H1 (cell line): ENCODE measurements around the gene OGFOD1. TPM values are rescaled to one million over a fixed set of nuclear protein-coding genes. Genes with fewer than 3 reads are reported as not detected.

Experiments
- CTCF ChIA-PET: fragments of 300-600 bp; sonication (Branson Sonifier 250); formaldehyde crosslinking; loops from one replicate; lab custom pipeline; 2021; ENCODE audit not compliant: partially characterized antibody; lab: Charles Lee
- POLR2A ChIA-PET: fragments of 300-600 bp; sonication (Branson Sonifier 250); formaldehyde crosslinking; loops from one replicate; lab custom pipeline; 2021; ENCODE audit warnings: inconsistent platforms; ENCODE audit not compliant: partially characterized antibody; lab: Charles Lee
- DNase-seq, 2 experiments: peaks; one replicate each; pipeline versions ENCODE4 v3.0.0 to v3.0.0-alpha.2; 2010 to 2022; ENCODE audit warnings: low spot score in 2 of 2, low read depth in 1 of 2, mixed read lengths in 1 of 2
- FAIRE-seq: peaks from 2 replicates; lab custom pipeline; 2011; peaks lifted over from hg19 to GRCh38; lab: Jason Lieb, UNC
- H2AFZ ChIP-seq: 2 replicates; pipeline ENCODE4 v1.8.1; 2012; ENCODE audit warnings: low read length, inconsistent platforms
- H2AK5ac ChIP-seq: 2 replicates; pipeline ENCODE4 v1.6.1; 2013; ENCODE audit warnings: low read depth, low read length
- H2BK120ac ChIP-seq: replicated peaks from 2 replicates; pipeline ENCODE3; 2013; ENCODE audit warnings: low read depth, low read length, inconsistent platforms
- H2BK12ac ChIP-seq: 2 replicates; pipeline ENCODE4 v1.6.1; 2013; ENCODE audit warnings: low read depth, low read length
- H2BK15ac ChIP-seq: 2 replicates; pipeline ENCODE4 v1.6.1; 2013; ENCODE audit warnings: low read length
- H2BK20ac ChIP-seq: 2 replicates; pipeline ENCODE4 v1.6.1; 2013; ENCODE audit warnings: low read length
- H2BK5ac ChIP-seq: 2 replicates; pipeline ENCODE4 v1.6.1; 2013; ENCODE audit warnings: low read depth, low read length
- H3K14ac ChIP-seq: 2 replicates; pipeline ENCODE4 v1.6.1; 2013; ENCODE audit warnings: inconsistent platforms; ENCODE audit not compliant: insufficient read length
- H3K18ac ChIP-seq: 2 replicates; pipeline ENCODE4 v1.6.1; 2013; ENCODE audit warnings: low read length; ENCODE audit errors: extremely low read depth
- H3K23ac ChIP-seq: 2 replicates; pipeline ENCODE4 v1.6.1; 2013; ENCODE audit warnings: inconsistent platforms; ENCODE audit not compliant: insufficient read length
- H3K23me2 ChIP-seq: 2 replicates; pipeline ENCODE4 v1.6.1; 2013; ENCODE audit warnings: low read depth, low read length
- H3K27ac ChIP-seq: 2 replicates; pipeline ENCODE4 v1.6.1; 2011; ENCODE audit warnings: low read depth, low read length, inconsistent platforms
- H3K27me3 ChIP-seq, 4 experiments: replicated peaks in 1 of 4; 1 replicate in 1 of 4; 2 replicates in 3 of 4; pipeline versions ENCODE4 v1.6.1 to v1.8.1; 2011 to 2013; ENCODE audit warnings: low read length in 3 of 4, mild to moderate bottlenecking in 3 of 4, inconsistent platforms in 2 of 4, mixed read lengths in 2 of 4, moderate library complexity in 1 of 4; ENCODE audit not compliant: control insufficient read depth in 3 of 4, insufficient read depth in 3 of 4; ENCODE audit errors: extremely low read depth in 1 of 4
- H3K36me3 ChIP-seq, 4 experiments: 2 replicates each; pipeline versions ENCODE4 v1.6.1 to v1.8.1; 2011 to 2013; ENCODE audit warnings: mild to moderate bottlenecking in 4 of 4, low read length in 3 of 4, moderate library complexity in 2 of 4, control low read depth in 1 of 4, inconsistent platforms in 1 of 4; ENCODE audit not compliant: insufficient read depth in 4 of 4, control insufficient read depth in 2 of 4
- H3K4ac ChIP-seq: replicated peaks from 2 replicates; pipeline ENCODE3; 2013; ENCODE audit warnings: low read length, low read depth, mixed read lengths, inconsistent platforms; ENCODE audit not compliant: insufficient read length
- H3K4me1 ChIP-seq, 4 experiments: replicated peaks in 1 of 4; 1 replicate in 1 of 4; 2 replicates in 3 of 4; pipeline versions ENCODE4 v1.6.1 to v1.8.1; 2011 to 2013; ENCODE audit warnings: low read length in 3 of 4, inconsistent platforms in 2 of 4, mixed read lengths in 1 of 4; ENCODE audit not compliant: insufficient read depth in 4 of 4, control insufficient read depth in 3 of 4
- H3K4me2 ChIP-seq, 2 experiments: 2 replicates each; pipeline versions ENCODE4 v1.6.1 to v1.8.1; 2011 to 2013; ENCODE audit warnings: low read depth in 2 of 2, low read length in 2 of 2, control low read depth in 1 of 2, inconsistent platforms in 1 of 2, mild to moderate bottlenecking in 1 of 2; ENCODE audit not compliant: insufficient read depth in 1 of 2
- H3K4me3 ChIP-seq, 4 experiments: fragments of 200-600, 300-600 bp in 1 of 4; sonication (generic), shearing (Covaris generic), sonication (Bioruptor Twin) in 1 of 4; 2 replicates each; pipeline versions ENCODE4 v1.5.1 to v1.8.1; 2011 to 2016; ENCODE audit warnings: low read length in 4 of 4, low read depth in 3 of 4, control low read depth in 2 of 4, inconsistent platforms in 2 of 4, mild to moderate bottlenecking in 2 of 4, mixed read lengths in 1 of 4, moderate library complexity in 1 of 4; ENCODE audit not compliant: insufficient read depth in 2 of 4; ENCODE audit errors: extremely low read depth in 1 of 4
- H3K56ac ChIP-seq: replicated peaks from 2 replicates; pipeline ENCODE3; 2013; ENCODE audit warnings: low read depth, mild to moderate bottlenecking, mixed read lengths, low read length, inconsistent platforms; ENCODE audit not compliant: insufficient read length
- H3K79me1 ChIP-seq: 2 replicates; pipeline ENCODE4 v1.6.1; 2013; ENCODE audit warnings: low read depth, low read length, control low read depth
- H3K79me2 ChIP-seq, 2 experiments: 2 replicates each; pipeline versions ENCODE4 v1.6.1 to v1.8.1; 2012 to 2013; ENCODE audit warnings: low read length in 2 of 2, mild to moderate bottlenecking in 2 of 2, inconsistent platforms in 1 of 2; ENCODE audit not compliant: insufficient read depth in 2 of 2, control insufficient read depth in 1 of 2
- H3K9ac ChIP-seq, 4 experiments: replicated peaks in 1 of 4; 1 replicate in 1 of 4; 2 replicates in 3 of 4; pipeline versions ENCODE4 v1.6.1 to v1.8.1; 2011 to 2013; ENCODE audit warnings: low read depth in 3 of 4, low read length in 3 of 4, control low read depth in 2 of 4, mild to moderate bottlenecking in 2 of 4, moderate library complexity in 2 of 4, inconsistent platforms in 1 of 4; ENCODE audit errors: extremely low read depth in 1 of 4
- H3K9me3 ChIP-seq, 2 experiments: 2 replicates each; pipeline versions ENCODE4 v1.6.1 to v1.8.1; 2012 to 2013; ENCODE audit warnings: mild to moderate bottlenecking in 2 of 2, moderate library complexity in 2 of 2, control low read depth in 1 of 2, inconsistent platforms in 1 of 2, low read depth in 1 of 2, low read length in 1 of 2, mixed read lengths in 1 of 2; ENCODE audit not compliant: insufficient read depth in 2 of 2
- H4K20me1 ChIP-seq, 2 experiments: replicated peaks in 1 of 2; 2 replicates each; pipeline versions ENCODE3 to v1.8.1; 2011 to 2013; ENCODE audit warnings: inconsistent platforms in 2 of 2, low read length in 2 of 2, mild to moderate bottlenecking in 1 of 2; ENCODE audit not compliant: insufficient read depth in 2 of 2, control insufficient read depth in 1 of 2
- H4K5ac ChIP-seq: 2 replicates; pipeline ENCODE4 v1.6.1; 2013; ENCODE audit warnings: low read length, low read depth, mixed read lengths, inconsistent platforms; ENCODE audit not compliant: insufficient read length
- H4K8ac ChIP-seq: 2 replicates; pipeline ENCODE4 v1.8.0; 2013; ENCODE audit warnings: mild to moderate bottlenecking, moderate library complexity, low read length, inconsistent platforms; ENCODE audit not compliant: insufficient read depth; ENCODE audit errors: extremely low read depth
- H4K91ac ChIP-seq: replicated peaks from 2 replicates; pipeline ENCODE3; 2013; ENCODE audit warnings: low read length, mixed read lengths, inconsistent platforms; ENCODE audit not compliant: insufficient read length
- CBX8 ChIP-seq: fragments of 300-800, 300-1000 bp; sonication (generic); IDR thresholded peaks from 2 replicates; pipeline ENCODE4 v1.7.1; 2016; ENCODE audit warnings: low read depth, low read length, borderline replicate concordance
- EP300 ChIP-seq, 2 experiments: IDR thresholded peaks; 1 replicate in 1 of 2; 2 replicates in 1 of 2; pipeline ENCODE4 v1.6.1; 2011 to 2012; ENCODE audit warnings: low read depth in 2 of 2, low read length in 2 of 2, mild to moderate bottlenecking in 2 of 2, borderline replicate concordance in 1 of 2, inconsistent platforms in 1 of 2, moderate library complexity in 1 of 2
- EZH2 ChIP-seq: fragments of 200-600 bp; sonication (generic); IDR thresholded peaks from 2 replicates; pipeline ENCODE4 v1.7.1; 2012; ENCODE audit warnings: low read depth, mild to moderate bottlenecking, moderate library complexity, low read length, inconsistent platforms; ENCODE audit not compliant: severe bottlenecking
- GTF2F1 ChIP-seq: IDR thresholded peaks from 2 replicates; pipeline ENCODE4 v1.6.1; 2012; ENCODE audit warnings: low read depth, low read length, improper control_type of control experiment, borderline replicate concordance
- JUN ChIP-seq: IDR thresholded peaks from 2 replicates; pipeline ENCODE4 v1.6.1; 2011; ENCODE audit warnings: low read depth, mild to moderate bottlenecking, improper control_type of control experiment, low read length
- RXRA ChIP-seq: IDR thresholded peaks from 2 replicates; pipeline ENCODE4 v1.6.1; 2011; ENCODE audit warnings: low read depth, mild to moderate bottlenecking, low read length, moderate library complexity; ENCODE audit not compliant: insufficient read depth
- SIRT6 ChIP-seq: IDR thresholded peaks from one replicate; pipeline ENCODE4 v1.7.1; 2012; ENCODE audit warnings: low read length, inconsistent platforms
- SP4 ChIP-seq: IDR thresholded peaks from 2 replicates; pipeline ENCODE4 v1.6.1; 2012; ENCODE audit warnings: low read length, inconsistent platforms
- TBP ChIP-seq: IDR thresholded peaks from 2 replicates; pipeline ENCODE4 v1.6.1; 2011; ENCODE audit warnings: low read depth, low read length, improper control_type of control experiment
- WGBS, 2 experiments: shearing (Covaris generic) in 1 of 2; methylation state at CpG; one replicate each; pipeline versions ENCODE4 v1.1.6 to v1.1.7; 2013 to 2015; ENCODE audit warnings: low lambda C conversion rate in 2 of 2, mixed read lengths in 2 of 2, inconsistent platforms in 1 of 2, low coverage in 1 of 2, missing lambda C conversion rate in 1 of 2; ENCODE audit not compliant: insufficient replicate concordance in 2 of 2, insufficient coverage in 1 of 2, insufficient read length in 1 of 2; ENCODE audit errors: extremely low coverage in 1 of 2, missing lambda C conversion rate in 1 of 2; 5-methylcytosine and 5-hydroxymethylcytosine counted together
- polyA plus RNA-seq, 7 experiments: library from polyadenylated mRNA; depleted of rRNA in 3 of 7; stranded (reverse) in 5 of 7; unstranded in 2 of 7; fragments of >200 nt in 5 of 7; fragments of 200-250 nt in 2 of 7; gene quantifications; 1 replicate in 5 of 7; 2 replicates in 1 of 7; 4 replicates in 1 of 7; pipeline versions ENCODE4 v1.2.1 to v1.2.3, GENCODE V29; 2011 to 2013; ENCODE audit warnings: missing spikeins in 2 of 7, mixed read lengths in 2 of 7
- total RNA-seq: library from RNA; stranded (reverse); fragmentation: NEBNext Ultra II Directional; extraction: Animal tissue kit (Norgen Biotek cat#: 25700); gene quantifications from 2 replicates; pipeline ENCODE4 v1.2.1, GENCODE V29; 2021
- TF ChIP-seq, protein P1 (sequence below): IDR thresholded peaks from 2 replicates; pipeline ENCODE4 v1.6.1; 2011; ENCODE audit warnings: low read length, improper control_type of control experiment

The OGFOD1 gene
- total and polyA plus RNA-seq, 2 of the 8 experiments (the other 6 are each of a cell fraction or from before 2014, with no cell fraction given), result 24.6 to 61.4 TPM

DNA sequence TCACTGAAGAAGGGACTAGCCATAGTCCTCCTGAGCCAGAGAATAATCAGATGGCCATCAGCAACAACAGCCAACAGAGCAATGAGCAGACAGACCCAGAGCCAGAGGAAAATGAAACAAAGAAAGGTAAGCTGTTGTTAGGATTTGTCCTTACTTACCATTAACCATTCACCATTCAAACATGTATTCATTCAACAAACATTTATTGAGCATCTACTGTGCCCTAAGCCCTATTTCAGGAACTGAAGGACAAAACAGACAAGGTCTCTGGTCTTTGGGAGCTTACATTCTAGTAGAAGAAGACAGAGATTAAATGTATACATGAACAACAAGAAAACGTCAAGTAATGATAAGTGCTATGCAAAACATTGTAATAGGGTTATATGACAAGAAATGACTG lies 19.3 kb downstream of the OGFOD1 start:
- Histone ChIP-seq H3K4ac (no peak overlapping the region), H3K27ac (no peak overlapping the region), H2AFZ (no peak overlapping the region), H2BK120ac (no peak overlapping the region), H3K9me3 (no peaks in the 10 kb centered on the region), H3K14ac (no peak overlapping the region), H3K4me2 (no peak overlapping the region), H2AK5ac (no peak overlapping the region), H3K36me3 (peaks cover 27 to 87% (median 72%) of the 10 kb centered on the region in 4 experiments), H3K56ac (no peak overlapping the region), H3K27me3 (no peaks in the 10 kb centered on the region), H3K18ac (no peak overlapping the region), H2BK20ac (no peak overlapping the region), H4K20me1 (peaks cover 0 to 4% of the 10 kb centered on the region in 2 experiments), H3K23ac (no peak overlapping the region), H4K91ac (no peak overlapping the region), H2BK12ac (no peak overlapping the region), H3K23me2 (no peaks in the 10 kb centered on the region), H4K5ac (no peak overlapping the region), H4K8ac (no peak overlapping the region), H3K79me2 (no peaks in the 10 kb centered on the region), H3K4me3 (no peak overlapping the region), H3K79me1 (no peaks in the 10 kb centered on the region), H2BK15ac (no peak overlapping the region), H3K4me1 (no peaks in the 10 kb centered on the region), H2BK5ac (no peak overlapping the region), H3K9ac (no peak overlapping the region)
- DNase-seq, result no peak
- WGBS, 2 experiments, result 95% methylated on average over 1 of the region's 1 CpG; no CpG with 5 or more reads in 1 of the 2 experiments
- ChIA-PET CTCF (interaction anchor here (0.6 to 1.3 kb wide), 4 partner anchors 15 to 225 kb away, joined by 3 to 4 read pairs (median 3); no protein-coding TSS in a partner anchor), POLR2A (interaction anchor here (1.5 to 2.2 kb wide), 2 partner anchors 9 to 10 kb away, joined by 5 to 9 read pairs; no protein-coding TSS in a partner anchor)
- FAIRE-seq, result no peak
- TF ChIP-seq EZH2 (no peak), TBP (no peak), CBX8 (no peak), GTF2F1 (no peak), RXRA (no peak), EP300 (IDR thresholded peaks at IDR 0.05; ENCODE audit: borderline replicate concordance in 1 of 2, low read depth in 2 of 2, low read length in 2 of 2) (no peak), JUN (no peak), SIRT6 (no peak), SP4 (no peak)
- TF ChIP-seq, protein P1, sequence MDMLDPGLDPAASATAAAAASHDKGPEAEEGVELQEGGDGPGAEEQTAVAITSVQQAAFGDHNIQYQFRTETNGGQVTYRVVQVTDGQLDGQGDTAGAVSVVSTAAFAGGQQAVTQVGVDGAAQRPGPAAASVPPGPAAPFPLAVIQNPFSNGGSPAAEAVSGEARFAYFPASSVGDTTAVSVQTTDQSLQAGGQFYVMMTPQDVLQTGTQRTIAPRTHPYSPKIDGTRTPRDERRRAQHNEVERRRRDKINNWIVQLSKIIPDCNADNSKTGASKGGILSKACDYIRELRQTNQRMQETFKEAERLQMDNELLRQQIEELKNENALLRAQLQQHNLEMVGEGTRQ, result no peak
